ENCODE results near the gene STC2.

Gene STC2

DNA sequence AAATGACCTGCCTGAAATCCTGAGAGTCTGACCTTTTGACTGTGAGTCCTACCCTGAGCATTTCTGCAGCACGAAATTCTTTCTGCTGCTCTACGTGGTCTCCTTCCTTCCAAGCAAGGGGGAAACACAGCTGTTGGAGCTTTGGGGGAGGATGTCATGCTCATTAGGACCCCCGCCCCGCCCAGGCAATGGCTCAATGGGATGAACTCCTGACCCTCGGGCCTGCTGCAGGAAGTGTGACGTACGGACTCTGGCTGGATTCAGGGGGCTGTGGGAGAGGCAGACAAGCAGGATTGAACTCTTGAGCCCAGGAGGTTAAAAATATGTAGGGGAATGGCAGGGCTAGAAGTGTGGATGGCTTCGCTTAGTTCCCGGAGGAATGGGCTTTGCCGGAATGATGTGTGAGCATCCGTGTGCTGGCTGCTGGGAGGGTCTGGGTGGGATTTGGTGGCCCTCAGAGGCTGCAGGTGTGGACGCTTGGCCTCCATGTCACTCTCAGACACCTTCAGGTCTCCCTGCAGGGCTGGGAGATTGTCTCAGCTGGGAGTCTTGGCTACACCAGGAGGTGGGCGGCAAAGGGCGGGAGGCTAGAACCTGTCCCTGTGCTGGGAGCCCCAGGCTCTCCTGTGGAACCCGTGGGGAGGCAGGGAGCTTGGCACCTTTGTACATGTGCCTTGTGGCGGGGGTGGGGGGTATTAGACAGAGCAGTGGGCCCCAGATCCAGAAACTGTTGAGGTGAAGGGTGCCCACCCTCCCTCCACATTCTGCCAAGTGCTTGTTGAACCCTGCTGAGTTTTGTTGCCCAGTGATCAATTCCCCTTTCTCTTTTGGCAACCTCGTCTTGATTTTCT is 26.3 kb downstream of the STC2 start:
- DNase-seq (ENCODE audit: low read depth in 1 of 2, low spot score in 1 of 2) = no peak
- Histone ChIP-seq H3K4me3 (replicated peaks; ENCODE audit: insufficient read depth, low read length) (no peak overlapping the region), H3K27me3 (ENCODE audit: insufficient read depth, poor library complexity, severe bottlenecking) (peaks cover 4% of the 10 kb centered on the region), H3K27ac (replicated peaks) (no peak overlapping the region)
- TF ChIP-seq POLR2AphosphoS5 (IDR thresholded peaks at IDR 0.05; ENCODE audit: low read depth) (no peak), GABPA (IDR thresholded peaks at IDR 0.05; ENCODE audit: low read depth) (no peak), SPI1 (IDR thresholded peaks at IDR 0.05; ENCODE audit: borderline replicate concordance, low read depth) (no peak)
- TF ChIP-seq, protein P1, sequence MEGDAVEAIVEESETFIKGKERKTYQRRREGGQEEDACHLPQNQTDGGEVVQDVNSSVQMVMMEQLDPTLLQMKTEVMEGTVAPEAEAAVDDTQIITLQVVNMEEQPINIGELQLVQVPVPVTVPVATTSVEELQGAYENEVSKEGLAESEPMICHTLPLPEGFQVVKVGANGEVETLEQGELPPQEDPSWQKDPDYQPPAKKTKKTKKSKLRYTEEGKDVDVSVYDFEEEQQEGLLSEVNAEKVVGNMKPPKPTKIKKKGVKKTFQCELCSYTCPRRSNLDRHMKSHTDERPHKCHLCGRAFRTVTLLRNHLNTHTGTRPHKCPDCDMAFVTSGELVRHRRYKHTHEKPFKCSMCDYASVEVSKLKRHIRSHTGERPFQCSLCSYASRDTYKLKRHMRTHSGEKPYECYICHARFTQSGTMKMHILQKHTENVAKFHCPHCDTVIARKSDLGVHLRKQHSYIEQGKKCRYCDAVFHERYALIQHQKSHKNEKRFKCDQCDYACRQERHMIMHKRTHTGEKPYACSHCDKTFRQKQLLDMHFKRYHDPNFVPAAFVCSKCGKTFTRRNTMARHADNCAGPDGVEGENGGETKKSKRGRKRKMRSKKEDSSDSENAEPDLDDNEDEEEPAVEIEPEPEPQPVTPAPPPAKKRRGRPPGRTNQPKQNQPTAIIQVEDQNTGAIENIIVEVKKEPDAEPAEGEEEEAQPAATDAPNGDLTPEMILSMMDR (IDR thresholded peaks at IDR 0.05; ENCODE audit: insufficient read depth, low read length) = no peak
- TF ChIP-seq, protein P2, sequence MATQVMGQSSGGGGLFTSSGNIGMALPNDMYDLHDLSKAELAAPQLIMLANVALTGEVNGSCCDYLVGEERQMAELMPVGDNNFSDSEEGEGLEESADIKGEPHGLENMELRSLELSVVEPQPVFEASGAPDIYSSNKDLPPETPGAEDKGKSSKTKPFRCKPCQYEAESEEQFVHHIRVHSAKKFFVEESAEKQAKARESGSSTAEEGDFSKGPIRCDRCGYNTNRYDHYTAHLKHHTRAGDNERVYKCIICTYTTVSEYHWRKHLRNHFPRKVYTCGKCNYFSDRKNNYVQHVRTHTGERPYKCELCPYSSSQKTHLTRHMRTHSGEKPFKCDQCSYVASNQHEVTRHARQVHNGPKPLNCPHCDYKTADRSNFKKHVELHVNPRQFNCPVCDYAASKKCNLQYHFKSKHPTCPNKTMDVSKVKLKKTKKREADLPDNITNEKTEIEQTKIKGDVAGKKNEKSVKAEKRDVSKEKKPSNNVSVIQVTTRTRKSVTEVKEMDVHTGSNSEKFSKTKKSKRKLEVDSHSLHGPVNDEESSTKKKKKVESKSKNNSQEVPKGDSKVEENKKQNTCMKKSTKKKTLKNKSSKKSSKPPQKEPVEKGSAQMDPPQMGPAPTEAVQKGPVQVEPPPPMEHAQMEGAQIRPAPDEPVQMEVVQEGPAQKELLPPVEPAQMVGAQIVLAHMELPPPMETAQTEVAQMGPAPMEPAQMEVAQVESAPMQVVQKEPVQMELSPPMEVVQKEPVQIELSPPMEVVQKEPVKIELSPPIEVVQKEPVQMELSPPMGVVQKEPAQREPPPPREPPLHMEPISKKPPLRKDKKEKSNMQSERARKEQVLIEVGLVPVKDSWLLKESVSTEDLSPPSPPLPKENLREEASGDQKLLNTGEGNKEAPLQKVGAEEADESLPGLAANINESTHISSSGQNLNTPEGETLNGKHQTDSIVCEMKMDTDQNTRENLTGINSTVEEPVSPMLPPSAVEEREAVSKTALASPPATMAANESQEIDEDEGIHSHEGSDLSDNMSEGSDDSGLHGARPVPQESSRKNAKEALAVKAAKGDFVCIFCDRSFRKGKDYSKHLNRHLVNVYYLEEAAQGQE (IDR thresholded peaks at IDR 0.05; ENCODE audit: insufficient replicate concordance, low read depth) = no peak

DNA sequence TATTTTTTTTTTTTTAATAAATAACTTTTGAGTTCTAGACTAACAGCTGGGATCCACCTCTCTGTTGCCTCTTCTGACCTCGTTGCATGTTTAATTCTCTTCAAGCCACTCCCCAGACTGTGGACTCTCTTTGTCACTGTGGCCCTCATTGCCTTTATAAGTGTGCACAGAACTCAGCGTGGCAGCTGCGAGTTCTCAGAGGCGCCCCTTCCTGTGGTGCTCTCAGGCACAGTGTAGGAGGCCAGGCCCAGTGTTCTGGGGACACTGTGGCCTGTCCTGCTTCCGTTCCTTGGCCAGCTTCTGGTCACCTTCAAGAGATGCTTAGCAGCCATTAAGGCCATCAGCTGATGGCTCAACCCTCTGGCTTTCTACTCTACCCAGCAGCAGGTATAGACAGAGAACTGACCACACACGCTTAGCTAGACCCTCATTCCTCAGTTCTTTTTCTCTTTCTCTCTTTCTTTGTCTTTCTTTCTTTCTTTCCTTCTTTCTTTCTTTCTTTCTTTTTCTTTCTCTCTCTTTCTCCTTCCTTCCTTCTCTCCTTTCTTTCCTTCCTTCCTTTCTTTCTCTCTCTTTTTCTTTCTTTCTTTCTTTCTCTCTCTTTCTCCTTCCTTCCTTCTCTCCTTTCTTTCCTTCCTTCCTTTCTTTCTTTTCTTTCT is 27.7 kb downstream of the STC2 start:
- Histone ChIP-seq H3K4me3 (replicated peaks; ENCODE audit: insufficient read depth, low read length) (no peak overlapping the region), H3K27ac (replicated peaks) (no peak overlapping the region), H3K27me3 (ENCODE audit: insufficient read depth, poor library complexity, severe bottlenecking) (peaks cover 4% of the 10 kb centered on the region)
- no peak for DNase-seq (ENCODE audit: low read depth in 1 of 2, low spot score in 1 of 2)
- TF ChIP-seq, protein P2 (IDR thresholded peaks at IDR 0.05; ENCODE audit: insufficient replicate concordance, low read depth) = no peak
- TF ChIP-seq GABPA (IDR thresholded peaks at IDR 0.05; ENCODE audit: low read depth) = no peak
- no peak for TF ChIP-seq SPI1 (IDR thresholded peaks at IDR 0.05; ENCODE audit: borderline replicate concordance, low read depth)
- TF ChIP-seq, protein P1 (IDR thresholded peaks at IDR 0.05; ENCODE audit: insufficient read depth, low read length) = no peak
- no peak for TF ChIP-seq POLR2AphosphoS5 (IDR thresholded peaks at IDR 0.05; ENCODE audit: low read depth)

DNA sequence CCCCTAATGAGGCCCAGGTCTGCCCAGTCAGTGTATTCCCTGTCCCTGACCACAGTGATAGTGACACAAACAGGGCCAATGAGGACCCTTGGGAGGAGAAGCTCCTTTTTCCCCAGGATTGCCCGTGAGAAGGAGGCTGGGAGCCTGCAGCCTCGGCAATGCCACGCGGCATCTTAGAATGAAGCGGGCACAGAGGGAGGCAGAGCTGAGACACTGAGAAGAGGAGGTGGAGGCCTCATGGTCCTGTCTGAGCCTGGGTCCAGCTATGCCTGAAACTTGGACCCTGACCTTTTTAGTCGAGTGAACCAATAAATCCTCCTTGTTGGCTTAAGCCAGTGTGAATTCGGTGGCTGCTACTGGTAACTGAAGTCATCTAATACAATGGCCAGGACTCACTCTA is 28.4 kb downstream of the STC2 start:
- DNase-seq (ENCODE audit: low read depth in 1 of 2, low spot score in 1 of 2) = no peak
- TF ChIP-seq, protein P2 (IDR thresholded peaks at IDR 0.05; ENCODE audit: insufficient replicate concordance, low read depth) = no peak
- no peak for TF ChIP-seq POLR2AphosphoS5 (IDR thresholded peaks at IDR 0.05; ENCODE audit: low read depth)
- TF ChIP-seq, protein P1 (IDR thresholded peaks at IDR 0.05; ENCODE audit: insufficient read depth, low read length) = no peak
- no peak for TF ChIP-seq SPI1 (IDR thresholded peaks at IDR 0.05; ENCODE audit: borderline replicate concordance, low read depth)
- TF ChIP-seq GABPA (IDR thresholded peaks at IDR 0.05; ENCODE audit: low read depth) = no peak

More for the DNA sequence above, 28.4 kb downstream of the STC2 start:
- no peak overlapping the region for H3K4me3 ChIP-seq (replicated peaks; ENCODE audit: insufficient read depth, low read length)
- H3K27me3 ChIP-seq (ENCODE audit: insufficient read depth, poor library complexity, severe bottlenecking) = peaks cover 4% of the 10 kb centered on the region
- no peak overlapping the region for H3K27ac ChIP-seq (replicated peaks)

Data from HL-60 (cell line).